ENCODE results near the gene MTA1. TPM values are rescaled to one million over a fixed set of nuclear protein-coding genes. Genes with fewer than 3 reads are reported as not detected.

The MTA1 gene
- total and polyA plus RNA-seq, 2 of the 8 experiments (the other 6 are each of a cell fraction or from before 2014, with no cell fraction given) = 73.9 to 221 TPM

DNA sequence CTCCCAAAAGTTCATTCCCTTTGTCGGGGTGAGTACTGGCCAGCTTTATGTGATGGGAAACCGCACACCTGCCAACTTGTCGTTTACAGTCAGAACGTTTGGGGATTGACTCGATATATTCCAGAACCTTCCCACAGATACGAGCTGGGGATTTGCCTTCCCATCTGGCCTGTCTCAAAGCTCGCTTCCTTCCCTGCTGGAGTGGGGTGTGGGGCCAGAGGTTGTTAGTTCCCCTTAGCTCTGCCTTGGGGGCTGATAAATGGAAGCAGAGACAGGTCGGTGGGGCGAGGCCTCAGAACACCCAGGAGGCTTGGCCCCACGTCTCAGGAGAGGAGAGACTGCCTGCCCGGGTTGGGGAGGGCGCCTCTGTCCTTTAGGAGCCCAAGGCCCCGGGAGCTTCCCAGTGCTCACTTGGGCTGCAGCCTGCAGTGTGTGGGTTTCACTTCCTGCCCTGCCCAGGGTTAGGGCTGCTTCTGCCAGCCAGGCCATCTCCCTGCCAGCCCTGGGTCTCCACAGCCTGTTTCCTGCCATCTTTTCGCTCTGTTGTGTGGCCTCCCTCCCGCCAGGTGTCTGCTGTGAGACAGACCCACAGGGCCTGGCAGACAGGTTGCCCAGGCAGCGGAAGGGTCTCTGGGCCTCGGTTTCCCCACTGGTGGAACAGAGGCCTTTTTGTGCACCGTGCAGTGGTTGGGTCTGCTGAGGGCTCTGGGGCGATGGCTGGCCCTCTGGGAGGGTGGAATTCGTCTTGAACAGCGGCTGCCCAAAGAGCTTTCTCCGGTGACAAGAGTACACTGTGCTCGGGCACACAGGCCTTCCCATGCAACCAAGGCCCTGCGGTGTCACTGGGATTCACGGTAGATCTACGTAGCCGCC, 29.4 kb upstream of the MTA1 start:
- Histone ChIP-seq H3K79me2 (ENCODE audit: control insufficient read depth in 1 of 2, insufficient read depth in 2 of 2, low read length in 2 of 2) (no peaks in the 10 kb centered on the region), H3K23ac (ENCODE audit: insufficient read length) (no peak overlapping the region), H4K91ac (replicated peaks; ENCODE audit: insufficient read length, low read length) (no peak overlapping the region), H3K79me1 (ENCODE audit: low read depth, low read length) (no peaks in the 10 kb centered on the region; the same call in 1 of the 2 replicates), H2BK12ac (ENCODE audit: low read depth, low read length) (no peak overlapping the region), H4K5ac (ENCODE audit: insufficient read length, low read depth, low read length) (no peak overlapping the region), H3K27me3 (replicated peaks in 1 of 4; ENCODE audit: control insufficient read depth in 3 of 4, extremely low read depth in 1 of 4, insufficient read depth in 3 of 4, low read length in 3 of 4) (no peaks in the 10 kb centered on the region), H3K36me3 (ENCODE audit: control insufficient read depth in 2 of 4, insufficient read depth in 4 of 4, low read length in 3 of 4) (peaks cover 0 to 4% (median 1%) of the 10 kb centered on the region in 4 experiments; a peak in 3 of 8 replicates), H4K20me1 (replicated peaks in 1 of 2; ENCODE audit: control insufficient read depth in 1 of 2, insufficient read depth in 2 of 2, low read length in 2 of 2) (peaks cover 0 to 8% of the 10 kb centered on the region in 2 experiments), H3K56ac (replicated peaks; ENCODE audit: insufficient read length, low read depth, low read length) (no peak overlapping the region), H2BK5ac (ENCODE audit: low read depth, low read length) (no peak overlapping the region), H3K4me3 (ENCODE audit: extremely low read depth in 1 of 4, insufficient read depth in 2 of 4, low read depth in 3 of 4, low read length in 4 of 4) (no peak overlapping the region), H3K4me2 (ENCODE audit: insufficient read depth in 1 of 2, low read depth in 2 of 2, low read length in 2 of 2) (no peak overlapping the region), H3K14ac (ENCODE audit: insufficient read length) (no peak overlapping the region), H3K4me1 (replicated peaks in 1 of 4; ENCODE audit: control insufficient read depth in 3 of 4, insufficient read depth in 4 of 4, low read length in 3 of 4) (no peaks in the 10 kb centered on the region; a peak in 1 of 7 replicates), H3K27ac (ENCODE audit: low read depth, low read length) (no peak overlapping the region), H3K9me3 (ENCODE audit: insufficient read depth in 2 of 2, low read depth in 1 of 2, low read length in 1 of 2) (no peaks in the 10 kb centered on the region), H3K18ac (ENCODE audit: extremely low read depth, low read length) (no peak overlapping the region), H3K9ac (replicated peaks in 1 of 4; ENCODE audit: extremely low read depth in 1 of 4, low read depth in 3 of 4, low read length in 3 of 4) (no peak overlapping the region), H2BK20ac (ENCODE audit: low read length) (no peak overlapping the region), H3K23me2 (ENCODE audit: low read depth, low read length) (no peaks in the 10 kb centered on the region), H4K8ac (ENCODE audit: extremely low read depth, insufficient read depth, low read length) (no peak overlapping the region), H2BK15ac (ENCODE audit: low read length) (no peak overlapping the region), H2BK120ac (replicated peaks; ENCODE audit: low read depth, low read length) (no peak overlapping the region), H2AK5ac (ENCODE audit: low read depth, low read length) (no peak overlapping the region), H3K4ac (replicated peaks; ENCODE audit: insufficient read length, low read depth, low read length) (no peak overlapping the region), H2AFZ (ENCODE audit: low read length) (no peak overlapping the region)
- WGBS, 2 experiments (ENCODE audit: extremely low coverage in 1 of 2, insufficient coverage in 1 of 2, insufficient read length in 1 of 2, insufficient replicate concordance in 2 of 2, low coverage in 1 of 2, low lambda C conversion rate in 2 of 2, missing lambda C conversion rate in 1 of 2) = 89% methylated on average over 23 of the region's 27 CpGs; no CpG with 5 or more reads in 1 of the 2 experiments
- DNase-seq (ENCODE audit: low read depth in 1 of 2, low spot score in 2 of 2) = no peak
- FAIRE-seq = no peak
- CTCF ChIA-PET (ENCODE audit: partially characterized antibody) = interaction anchor here (0.7 to 2.0 kb wide), 12 partner anchors 7 to 181 kb away, joined by 3 to 9 read pairs (median 4); no protein-coding TSS in a partner anchor
- POLR2A ChIA-PET (ENCODE audit: partially characterized antibody) = interaction anchor here (1.0 to 1.8 kb wide), 4 partner anchors 9 to 21 kb away, joined by 3 to 7 read pairs (median 4); no protein-coding TSS in a partner anchor
- TF ChIP-seq TAF7 (optimal IDR thresholded peaks at IDR 0.05; ENCODE audit: borderline replicate concordance, low read depth, low read length) (no peak), HDAC6 (IDR thresholded peaks at IDR 0.05; ENCODE audit: low read depth, low read length) (no peak), KDM4A (IDR thresholded peaks at IDR 0.05; ENCODE audit: low read depth, low read length, severe bottlenecking) (no peak), GTF2F1 (IDR thresholded peaks at IDR 0.05; ENCODE audit: borderline replicate concordance, low read depth, low read length) (no peak), KDM5A (IDR thresholded peaks at IDR 0.05; ENCODE audit: low read length) (no peak)
- TF ChIP-seq, protein P1, sequence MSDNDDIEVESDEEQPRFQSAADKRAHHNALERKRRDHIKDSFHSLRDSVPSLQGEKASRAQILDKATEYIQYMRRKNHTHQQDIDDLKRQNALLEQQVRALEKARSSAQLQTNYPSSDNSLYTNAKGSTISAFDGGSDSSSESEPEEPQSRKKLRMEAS (IDR thresholded peaks at IDR 0.05) = no peak

All from H1 (cell line).